ENCODE results near the gene CAMK2B.

The CAMK2B gene

DNA sequence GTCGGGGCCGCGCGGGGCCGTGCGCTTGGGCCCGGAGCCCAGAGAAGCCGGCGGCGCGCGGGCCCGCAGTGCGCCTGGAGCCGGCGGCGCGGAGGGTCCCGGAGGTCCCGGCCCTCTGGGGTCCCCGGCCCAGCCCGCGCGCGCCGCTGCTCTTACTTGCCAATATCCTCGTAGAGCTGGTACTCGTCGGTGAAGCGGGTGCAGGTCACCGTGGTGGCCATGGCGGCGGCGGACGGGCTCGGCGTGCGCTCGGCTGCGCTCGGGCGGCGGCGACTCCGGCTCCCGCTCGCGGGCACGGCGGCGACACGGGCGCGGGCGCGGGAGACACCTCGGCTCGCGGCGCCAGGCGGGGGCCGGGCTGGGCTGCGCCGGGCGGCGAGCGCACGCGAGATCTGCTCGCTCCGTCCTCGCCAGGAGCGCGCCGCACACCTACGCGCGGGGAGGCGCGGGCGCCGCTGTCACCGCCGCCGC, at the start of gene CAMK2B:
Gene CAMK2B (minus strand): TSS at position 394 of the 471 bp plus-strand sequence. CDS start 173 bp downstream, at position 221.
- DNase-seq = no peak

DNA sequence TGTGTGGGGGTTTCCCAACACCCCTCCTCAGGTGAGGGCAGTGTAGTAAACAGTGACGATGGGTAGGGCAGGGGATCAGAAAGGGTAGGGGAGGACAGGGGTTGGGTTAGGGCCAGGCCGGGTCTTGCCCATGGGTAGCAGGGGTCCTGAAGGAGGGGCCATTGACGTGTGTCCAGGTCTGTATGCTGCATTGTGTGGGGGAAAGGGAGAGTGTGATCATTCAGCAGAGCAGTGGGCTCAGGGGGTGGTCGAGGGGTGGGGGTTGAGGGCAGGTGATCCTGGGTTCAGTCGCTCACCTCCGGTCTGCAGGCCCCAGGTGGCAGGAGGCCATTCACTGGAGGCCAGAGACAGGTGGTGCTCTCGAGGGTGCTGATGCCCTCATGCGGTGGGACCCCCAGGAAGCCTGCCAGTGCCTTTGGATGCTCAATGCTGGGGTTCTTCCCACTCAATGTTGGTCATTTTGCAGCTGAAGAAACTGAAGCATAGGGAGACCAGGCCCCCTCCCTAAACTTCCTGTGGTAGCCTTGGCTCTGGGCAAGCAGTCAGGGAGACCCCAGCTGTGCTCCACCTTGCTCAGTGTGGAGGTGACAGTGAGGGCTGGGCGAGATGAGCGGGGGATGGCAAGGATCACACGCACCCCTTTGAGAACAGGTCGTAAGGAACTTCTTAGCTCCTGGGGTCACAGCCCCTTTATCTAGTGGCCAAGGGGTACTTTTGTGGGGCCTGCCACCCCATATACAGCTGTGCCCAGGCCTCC, 48.8 kb upstream of the CAMK2B start:
- no peak for DNase-seq

DNA sequence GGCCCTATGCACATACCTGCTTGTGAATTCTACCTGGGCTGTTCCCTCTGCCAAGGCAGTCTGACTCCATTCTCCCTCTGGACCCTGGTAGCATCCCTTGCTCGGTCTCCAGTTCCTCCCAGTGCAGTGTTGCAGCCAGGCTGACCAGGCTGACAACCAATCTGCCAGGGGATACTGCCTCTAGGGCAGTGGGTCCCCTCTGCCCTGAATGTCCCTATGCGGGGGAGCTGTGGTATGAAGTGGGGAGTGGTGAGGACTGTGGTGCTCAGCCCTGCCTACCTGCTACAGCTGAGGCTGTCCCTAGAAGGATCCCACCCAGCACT, 48.0 kb upstream of the CAMK2B start:
- no peak for DNase-seq

DNA sequence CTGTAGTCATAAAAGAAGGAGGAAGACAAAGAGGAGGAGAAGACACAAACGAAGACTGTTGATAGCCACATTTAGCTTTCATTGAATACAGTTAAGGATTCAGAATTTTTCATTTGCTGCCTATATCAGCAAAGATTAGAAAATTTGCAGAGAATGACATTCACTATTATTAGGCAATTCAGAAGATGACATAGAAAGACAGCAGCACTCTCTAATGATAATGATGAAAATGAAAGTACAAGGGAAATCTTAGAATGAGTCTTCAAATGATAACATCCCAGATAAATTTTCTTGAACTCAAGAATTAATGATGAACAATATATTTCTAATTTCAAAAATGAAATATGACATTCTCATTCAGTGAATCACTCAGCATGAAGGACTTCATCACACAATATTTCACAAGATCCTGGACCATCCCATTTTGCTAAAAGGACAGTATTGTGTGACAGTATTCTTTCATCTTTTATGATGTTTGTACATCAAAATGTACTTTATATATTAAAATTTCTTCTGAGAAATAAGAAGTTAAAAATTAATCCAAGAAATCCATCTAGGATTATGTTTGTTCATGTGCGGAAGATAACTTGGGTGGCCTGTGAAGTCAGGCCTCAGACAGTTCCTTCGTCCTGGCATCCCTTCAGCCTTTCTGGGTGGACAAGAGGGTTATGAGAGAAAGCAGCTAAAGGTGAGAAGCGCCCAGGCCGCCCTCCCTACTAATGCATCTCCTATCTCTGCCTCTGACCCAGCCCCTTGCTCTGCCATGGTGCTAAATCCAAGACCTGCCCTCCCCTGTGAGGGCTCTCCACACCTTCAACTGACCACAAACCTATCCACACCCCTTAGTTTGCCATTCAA, 47.4 kb upstream of the CAMK2B start:
- DNase-seq = no peak

DNA sequence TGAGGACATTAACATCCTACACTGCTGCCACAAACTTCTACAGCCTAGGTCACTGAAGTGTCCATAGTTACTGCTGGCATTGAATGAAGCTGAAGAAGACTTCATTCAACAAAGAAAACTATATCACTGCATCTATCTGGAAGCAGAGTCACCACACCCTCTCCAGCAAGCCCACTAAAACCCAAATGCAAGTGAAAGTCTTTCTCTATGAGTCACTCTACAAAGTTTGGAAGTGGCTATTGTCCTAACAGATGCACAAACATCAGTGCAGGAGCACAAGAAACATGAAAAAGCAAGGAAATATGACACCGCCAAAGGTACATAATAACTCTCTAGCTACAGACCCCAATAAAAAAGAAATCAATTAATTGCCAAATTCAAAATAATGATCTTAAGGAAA, 43.5 kb upstream of the CAMK2B start:
- no peak for DNase-seq

DNA sequence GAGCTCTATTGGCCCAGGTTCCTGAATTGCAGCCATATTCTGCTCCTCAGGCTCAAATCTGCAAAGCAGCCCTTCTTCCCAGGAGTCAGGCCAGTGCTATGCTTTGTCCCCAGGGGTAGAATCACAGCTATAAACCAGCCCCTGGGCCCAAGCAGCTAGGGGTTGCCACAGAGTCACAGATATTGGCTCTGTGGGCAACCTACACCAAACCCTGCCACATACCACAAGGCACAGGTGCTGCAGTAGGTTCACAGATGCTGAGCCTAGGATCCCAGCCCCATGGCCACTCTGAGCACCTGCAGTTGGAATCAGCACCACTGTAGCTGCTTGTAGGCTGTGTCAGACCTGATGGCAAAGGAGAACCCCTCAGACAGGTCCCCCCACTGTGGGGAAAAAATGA, 43.1 kb upstream of the CAMK2B start:
- no peak for DNase-seq

DNA sequence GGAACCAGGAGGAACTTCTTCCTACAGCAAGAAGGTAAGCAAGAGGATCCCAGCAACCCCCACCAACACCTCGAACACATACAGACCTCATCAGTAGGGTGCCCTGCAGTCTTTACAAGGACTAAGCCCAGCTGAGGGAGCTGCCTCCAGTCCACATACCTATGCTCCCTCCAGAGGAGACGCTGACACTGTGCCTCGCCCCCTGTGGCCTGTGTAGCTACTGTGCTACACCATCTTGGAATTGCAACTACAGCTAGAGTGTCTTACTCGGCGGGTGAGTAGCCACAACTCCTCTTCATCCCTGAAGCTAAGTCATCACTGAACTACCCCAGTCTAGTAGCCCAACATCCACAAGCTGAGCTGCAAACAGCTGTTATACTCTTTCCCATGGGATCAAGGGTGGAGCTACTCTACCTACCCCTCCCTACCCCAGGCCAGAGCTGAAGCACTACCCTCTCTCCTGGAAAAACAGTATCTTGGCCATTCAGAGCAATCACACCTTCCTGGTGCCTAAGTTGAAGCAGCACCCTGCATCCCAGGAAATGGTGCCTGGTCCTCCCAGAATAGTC, 42.2 kb upstream of the CAMK2B start:
- no peak for DNase-seq

DNA sequence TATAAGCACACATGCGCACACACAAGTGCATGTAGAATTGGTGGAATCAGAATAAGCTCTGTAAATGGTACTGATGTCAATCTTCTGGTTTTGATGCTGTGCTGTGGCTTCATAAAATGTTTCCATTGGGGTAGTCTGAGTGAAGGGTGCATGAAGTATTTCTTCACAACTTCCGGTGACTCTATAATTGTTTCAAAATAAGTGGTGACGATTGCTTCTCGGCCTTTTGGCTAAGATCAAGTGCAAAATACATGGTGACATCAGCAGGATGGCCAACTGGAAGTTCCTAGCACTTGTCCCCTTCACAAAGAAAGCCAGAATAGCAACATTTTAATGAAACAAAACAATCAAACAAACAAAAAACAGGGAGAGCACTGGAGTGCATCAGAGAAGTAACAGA, 41.6 kb upstream of the CAMK2B start:
- no peak for DNase-seq

DNA sequence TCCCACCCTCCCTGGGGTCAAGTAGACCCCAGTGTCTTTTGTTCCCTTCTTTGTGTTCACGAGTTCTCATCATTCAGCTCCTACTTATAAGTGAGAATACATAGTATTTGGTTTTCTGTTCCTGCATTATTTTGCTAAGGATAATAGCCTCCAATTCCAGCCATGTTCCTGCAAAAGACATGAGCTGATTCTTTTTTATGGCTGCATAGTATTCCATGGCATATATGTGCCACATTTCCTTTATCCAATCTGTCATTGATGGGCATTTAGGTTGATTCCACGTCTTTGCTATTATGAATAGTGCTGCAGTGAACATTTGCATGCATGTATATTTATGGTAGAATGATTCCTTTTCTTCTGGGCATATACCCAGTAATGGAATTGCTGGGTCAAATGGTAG, 28.3 kb upstream of the CAMK2B start:
- DNase-seq = no peak

DNA sequence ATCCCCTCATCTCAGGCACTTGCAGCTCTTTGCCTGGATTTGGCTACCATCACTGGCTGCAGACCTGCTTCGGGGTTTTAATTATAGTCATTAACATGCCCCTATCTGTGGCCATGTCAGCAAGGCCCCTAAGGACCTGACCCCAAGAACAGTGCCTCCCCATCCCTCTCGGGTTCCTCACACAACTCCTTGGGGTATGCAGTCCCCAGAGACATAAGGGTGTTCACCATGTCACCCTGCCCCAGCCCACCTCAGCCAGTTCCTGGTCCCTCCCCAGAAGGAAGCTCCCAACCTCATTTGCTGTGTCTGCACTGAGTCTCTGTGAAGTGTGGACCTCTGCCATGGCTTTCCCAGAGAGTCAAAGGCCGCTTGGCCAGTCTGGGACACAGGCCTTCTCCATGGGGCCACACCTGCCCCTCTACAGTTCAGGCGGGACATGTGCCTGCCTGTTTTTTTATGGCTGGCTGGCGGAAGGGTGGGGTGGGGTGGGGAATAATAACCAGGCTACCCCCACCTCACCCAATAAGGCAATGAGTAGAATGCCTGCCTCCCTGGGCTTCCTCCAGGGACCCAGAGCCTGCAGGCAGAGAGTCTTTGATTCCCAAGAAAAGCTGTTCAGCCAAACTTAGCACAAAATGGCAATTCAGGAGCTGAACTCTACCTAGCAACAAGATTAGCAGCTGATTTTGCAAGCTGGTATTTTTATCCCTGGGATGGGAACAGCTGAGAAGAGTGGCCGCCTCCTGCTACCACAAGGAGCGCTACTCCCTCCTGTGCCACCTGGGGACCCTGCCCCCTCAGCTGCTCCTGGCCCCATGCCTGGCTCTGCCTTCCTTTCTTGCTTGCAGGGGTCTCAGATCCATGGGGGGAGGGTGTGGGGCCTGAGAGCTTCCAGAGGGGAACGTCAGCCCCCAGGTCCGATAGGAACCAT, 23.7 kb upstream of the CAMK2B start:
- no peak for DNase-seq

DNA sequence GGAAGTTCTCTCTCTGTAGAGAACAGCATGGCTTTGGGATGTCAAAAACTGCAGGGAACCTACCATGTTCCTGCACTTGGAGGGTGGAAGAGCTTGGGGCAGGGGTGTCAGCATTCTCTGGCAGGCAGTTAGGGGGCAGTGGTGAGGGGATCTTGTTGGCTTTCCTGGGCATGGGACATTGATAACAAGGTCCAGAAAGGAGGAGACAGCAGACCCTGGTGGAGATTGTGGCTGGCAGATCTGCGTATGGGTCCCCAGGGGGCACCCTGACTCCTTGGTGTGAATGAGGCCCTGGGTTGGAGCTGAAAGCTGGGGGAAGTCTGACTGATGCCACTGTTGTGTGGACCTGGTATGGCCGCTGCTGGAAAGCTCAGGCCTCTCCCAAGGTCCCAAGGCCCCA, 22.9 kb upstream of the CAMK2B start:
- no peak for DNase-seq

DNA sequence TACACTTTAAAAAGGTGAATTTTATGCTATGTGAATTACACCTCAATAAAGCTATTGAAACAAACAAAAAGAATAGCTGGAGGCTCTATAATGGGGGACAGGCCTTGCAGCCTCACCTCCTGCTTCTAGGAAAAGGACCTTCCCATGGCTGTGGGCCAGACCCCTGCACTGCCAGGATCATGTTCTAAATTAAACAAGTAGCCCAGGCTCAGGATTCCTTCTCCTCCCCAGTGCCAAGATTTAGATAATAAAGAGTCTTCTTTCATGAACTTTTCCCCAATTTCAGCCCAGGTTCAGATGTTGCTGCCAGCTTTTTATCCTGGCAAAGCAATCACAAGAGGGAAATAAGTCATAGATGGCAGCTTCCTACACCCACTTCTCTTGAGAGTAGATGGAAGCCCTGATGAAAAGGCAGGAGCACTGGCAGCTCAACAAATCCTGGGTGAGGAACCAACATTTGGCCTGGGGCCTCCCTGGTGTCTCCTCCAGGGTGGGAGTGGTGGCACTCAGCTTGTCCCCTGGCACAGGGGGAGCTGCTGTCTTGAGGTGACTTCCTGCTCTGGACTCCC, 22.2 kb upstream of the CAMK2B start:
- DNase-seq = no peak

DNA sequence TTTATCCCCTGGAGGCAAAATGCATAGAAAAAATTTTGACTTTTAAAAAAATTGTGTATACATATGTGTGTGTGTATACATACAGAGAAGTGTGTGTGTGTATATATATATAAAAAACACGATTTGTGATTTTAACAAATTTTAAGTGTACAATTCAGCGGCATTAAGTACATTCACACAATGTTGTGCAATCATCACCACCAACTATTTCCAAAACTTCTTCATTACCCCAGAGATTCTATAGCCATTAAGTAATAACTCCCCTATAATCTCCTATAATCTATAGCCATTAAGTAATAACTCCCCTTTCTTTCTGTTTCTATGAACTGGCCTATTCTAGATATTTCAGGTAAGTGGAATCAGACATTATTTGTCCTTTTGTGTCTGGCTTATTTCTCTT, 20.7 kb upstream of the CAMK2B start:
- DNase-seq = no peak

DNA sequence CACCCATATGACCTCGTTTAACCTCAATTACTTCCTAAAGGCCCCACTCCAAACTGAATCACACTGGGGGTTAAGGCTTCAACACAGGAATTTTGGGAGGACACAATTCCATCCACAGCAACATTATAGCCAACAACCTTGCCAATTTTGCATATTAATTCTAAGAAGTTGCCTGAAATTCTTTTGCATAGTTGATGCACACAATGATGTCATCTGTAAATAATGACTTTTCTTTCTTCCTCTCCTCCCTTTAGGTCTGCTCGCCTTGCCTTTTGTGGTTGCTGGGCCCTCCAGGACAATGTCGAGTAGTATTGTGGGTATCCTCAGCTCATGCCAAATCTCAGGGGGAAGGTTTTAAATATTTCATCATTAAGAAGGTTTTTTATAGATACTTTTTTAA, 16.0 kb upstream of the CAMK2B start:
- no peak for DNase-seq

DNA sequence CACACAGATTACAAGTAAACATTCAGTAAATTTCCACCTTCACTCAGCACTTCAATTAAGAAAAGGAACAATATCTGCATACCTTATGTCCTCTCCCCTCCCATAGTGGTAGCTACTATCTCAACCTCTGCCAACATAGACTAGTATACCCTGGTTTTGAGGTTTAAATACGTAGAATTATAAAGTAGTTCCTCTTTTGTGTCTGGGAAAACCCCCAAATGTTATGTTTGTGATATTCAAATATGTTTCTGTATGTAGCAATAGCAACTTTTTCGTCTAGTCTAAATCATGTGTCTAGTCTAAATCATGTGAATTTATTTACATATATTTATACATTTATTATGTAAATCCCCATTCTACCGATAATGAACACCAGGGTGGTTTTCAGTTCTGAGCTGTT, 13.2 kb upstream of the CAMK2B start:
- no peak for DNase-seq

DNA sequence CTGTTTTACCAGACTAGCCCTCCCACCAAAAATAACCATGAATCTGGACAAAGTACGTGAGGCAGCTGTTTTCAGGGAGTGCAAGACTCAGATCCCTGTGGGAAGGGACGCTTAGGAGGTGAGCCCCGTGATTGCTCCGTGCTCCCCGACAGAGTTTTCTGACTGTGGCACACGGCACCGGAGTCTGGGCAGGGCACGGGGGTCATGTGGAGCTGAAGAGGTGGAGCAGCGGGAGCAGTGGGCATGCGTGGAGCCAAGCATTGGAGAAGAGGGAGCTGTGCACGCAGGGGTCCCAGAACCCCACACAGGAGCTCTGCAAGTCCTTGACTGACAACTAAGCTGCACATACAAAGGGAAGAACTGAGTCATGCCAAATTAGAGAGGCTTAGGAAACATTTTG, 11.1 kb upstream of the CAMK2B start:
- DNase-seq = no peak

DNA sequence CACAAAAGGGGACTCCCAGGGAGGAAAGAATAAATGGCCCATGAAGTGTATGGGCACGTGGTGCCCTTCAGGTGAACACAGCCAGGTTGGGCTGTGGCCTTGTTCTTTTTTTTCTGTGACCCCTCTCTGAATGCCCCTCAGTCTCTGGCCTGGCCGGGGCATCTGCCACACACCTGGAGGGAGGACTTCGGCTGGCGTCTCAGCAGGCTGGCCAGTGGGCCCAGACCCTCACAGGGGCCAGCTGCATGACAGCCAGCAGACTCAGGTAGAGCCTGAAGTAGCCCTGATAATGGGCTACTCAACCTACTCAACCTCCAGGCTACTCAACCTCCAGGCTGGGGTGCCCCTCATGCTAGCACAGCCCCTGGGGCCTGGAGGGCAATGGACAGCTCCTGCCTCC, 9.8 kb upstream of the CAMK2B start:
- DNase-seq = no peak

DNA sequence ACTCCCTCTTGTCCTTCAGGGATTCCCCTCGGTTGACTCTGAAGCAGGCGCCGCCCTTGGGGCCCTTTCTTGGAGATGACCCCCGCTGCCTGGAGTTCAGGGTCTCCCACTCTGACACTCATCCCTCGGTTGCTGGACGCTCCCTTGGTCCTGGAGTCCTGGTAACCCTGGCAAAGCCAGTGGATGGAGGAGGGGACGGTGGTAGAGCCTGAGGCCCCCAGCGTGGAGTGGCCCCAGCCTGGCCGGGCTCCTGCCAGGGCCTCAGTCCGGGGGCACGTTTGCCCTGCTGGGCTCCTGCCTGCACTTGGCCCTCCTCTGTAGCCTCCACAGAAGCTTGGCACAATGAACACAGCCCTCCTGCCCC, 9.3 kb upstream of the CAMK2B start:
- DNase-seq = no peak

DNA sequence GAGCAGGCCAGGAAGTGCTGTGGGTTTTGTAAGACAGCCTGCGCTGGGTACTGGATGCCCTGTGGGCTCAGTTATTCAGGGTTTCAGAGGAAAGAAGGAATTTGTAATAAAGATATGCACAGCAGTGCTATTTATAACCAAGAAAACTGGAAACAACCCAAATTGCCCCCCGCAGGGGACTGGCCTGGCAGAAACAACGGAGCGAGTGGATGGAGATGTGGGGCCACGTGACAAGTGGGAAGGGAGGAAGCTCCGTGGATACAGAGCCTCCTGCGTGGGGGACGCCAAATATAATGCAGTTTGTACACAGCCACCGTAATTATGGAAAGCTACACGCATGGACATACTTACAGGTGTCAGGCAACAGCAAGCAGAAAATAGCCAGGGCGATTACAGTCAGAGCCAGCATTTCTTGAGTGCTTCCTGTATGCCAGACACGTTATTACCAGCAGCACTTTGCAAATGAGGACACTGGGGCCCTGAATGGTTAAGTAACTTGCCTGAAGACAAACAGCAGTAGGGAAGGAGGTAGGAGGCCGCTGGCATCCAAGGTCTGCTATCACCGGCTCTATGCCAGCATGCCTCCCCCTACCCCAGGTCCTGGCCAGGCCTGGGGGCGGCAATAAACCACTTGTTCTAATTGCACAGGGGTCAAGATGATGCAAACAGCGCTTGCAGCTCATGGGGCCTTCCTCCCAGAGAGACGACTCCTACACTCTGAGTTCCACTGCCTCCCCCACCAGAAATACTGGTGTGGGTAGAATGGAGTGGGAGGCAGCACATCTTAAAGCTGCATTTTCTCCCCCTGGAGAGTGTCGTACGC, 8.7 kb upstream of the CAMK2B start:
- DNase-seq = no peak

DNA sequence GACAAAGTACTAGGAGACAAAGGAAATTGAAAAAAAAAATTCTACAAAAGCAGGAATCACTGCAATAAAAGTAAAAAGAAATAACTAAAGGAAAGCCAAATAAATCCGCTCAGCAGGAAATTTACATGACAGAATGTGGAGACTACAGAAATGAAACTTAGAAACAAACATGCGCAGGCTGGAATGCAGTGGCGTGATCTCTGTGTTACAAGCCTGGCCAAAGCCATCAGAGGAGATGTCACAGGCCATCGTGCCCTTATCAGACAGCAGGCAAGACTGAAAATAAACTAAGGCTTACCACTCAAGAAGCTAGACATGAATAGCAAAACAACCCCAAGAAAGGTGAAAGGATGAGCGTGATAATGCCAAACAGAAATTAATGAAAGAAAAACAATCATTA, 6.3 kb upstream of the CAMK2B start:
- DNase-seq = no peak

DNA sequence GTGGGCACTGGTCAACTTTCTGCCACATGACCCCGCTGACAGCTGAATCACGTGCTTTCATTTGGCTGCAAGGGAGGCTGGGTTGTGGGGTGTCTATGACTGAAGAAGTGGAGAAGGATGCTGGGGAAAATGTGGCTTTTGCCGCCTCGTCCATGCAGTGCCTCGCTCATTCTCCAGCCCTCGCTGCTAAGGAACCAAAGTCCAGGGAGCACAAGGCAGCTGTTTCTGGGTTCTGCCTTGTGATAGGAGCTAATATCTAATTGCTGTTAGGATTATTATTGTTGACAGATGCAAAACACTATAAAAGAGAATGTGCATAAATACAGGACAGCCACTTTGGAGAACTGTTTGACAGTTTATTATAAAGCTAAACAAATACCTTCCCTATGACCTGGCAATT, 4.9 kb upstream of the CAMK2B start:
- no peak for DNase-seq

DNA sequence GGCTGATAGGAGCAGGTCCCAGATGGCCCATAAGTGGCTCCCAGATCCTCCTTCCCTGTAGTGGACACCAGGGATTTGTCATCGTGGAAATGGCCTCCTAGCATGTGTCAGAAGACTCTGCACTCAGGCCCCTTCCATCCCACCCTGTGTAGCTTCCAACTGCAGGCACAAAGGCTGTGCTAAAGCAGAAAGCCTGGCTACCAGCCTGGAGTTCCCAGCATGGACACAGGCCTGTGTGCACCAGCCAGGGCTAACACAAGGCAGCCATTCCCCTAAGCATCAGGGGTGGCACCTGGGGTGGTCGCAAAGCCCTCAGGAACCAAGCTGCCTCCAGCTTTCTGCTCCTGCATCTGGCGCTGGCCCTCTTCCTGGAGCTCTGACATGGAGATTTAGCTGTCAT, 4.5 kb upstream of the CAMK2B start:
- no peak for DNase-seq
